Brain microvascular endothelial cell (primary cell): ENCODE data around the gene PNCK.

Experiments
- DNase-seq: peaks from one replicate; pipeline ENCODE4 v3.0.0-alpha.2; 2020
- H3K27ac ChIP-seq: fragments of 250-450 bp; sonication (Bioruptor Pico); 2 replicates; pipeline ENCODE4 v1.5.1; 2020; ENCODE audit warnings: mild to moderate bottlenecking, moderate library complexity
- H3K27me3 ChIP-seq: fragments of 250-450 bp; sonication (Bioruptor Pico); replicated peaks from 2 replicates; pipeline ENCODE4 v1.5.1; 2020; ENCODE audit warnings: mild to moderate bottlenecking
- H3K36me3 ChIP-seq: fragments of 250-450 bp; sonication (Bioruptor Pico); replicated peaks from 2 replicates; pipeline ENCODE4 v1.5.1; 2020; ENCODE audit warnings: mild to moderate bottlenecking
- H3K4me3 ChIP-seq: 2 replicates; pipeline ENCODE4 v1.5.1; 2011; ENCODE audit warnings: low read depth, mild to moderate bottlenecking, control low read depth, low read length, moderate library complexity
- CTCF ChIP-seq: IDR thresholded peaks from 2 replicates; pipeline ENCODE4 v1.5.1; 2011; ENCODE audit warnings: low read depth, mild to moderate bottlenecking, moderate library complexity, low read length, control low read depth, inconsistent platforms; ENCODE audit errors: missing control alignments
- in situ Hi-C: cut with HindIII; loops from 2 replicates; pipeline ENCODE4 v1.10.0; 2017; ENCODE audit warnings: low sequenced_read_pairs, low pct_ligation_motif_present

Gene PNCK

GRCh38 chrX:153639177-153640044 is 34.2 kb downstream of the PNCK start:
- DNase-seq: no peak
- Histone ChIP-seq H3K27me3 (peaks cover 19% of the 10 kb centered on the region), H3K27ac (no peak overlapping the region), H3K4me3 (no peak overlapping the region), H3K36me3 (no peaks in the 10 kb centered on the region)
- in situ Hi-C loops: no loop called here
- TF ChIP-seq CTCF: no peak

- Histone ChIP-seq H3K27me3 (peaks cover 15% of the 10 kb centered on the region), H3K4me3 (no peak overlapping the region), H3K36me3 (no peaks in the 10 kb centered on the region), H3K27ac (no peak overlapping the region)
- no peak for TF ChIP-seq CTCF
- in situ Hi-C loops: no loop called here
- no peak for DNase-seq
These were observed 35.0 kb downstream of the PNCK start for GRCh38 chrX:153638436-153639176.

GRCh38 chrX:153638041-153638371 is 35.6 kb downstream of the PNCK start:
- Histone ChIP-seq H3K36me3 (no peaks in the 10 kb centered on the region), H3K27me3 (peaks cover 11% of the 10 kb centered on the region), H3K27ac (no peak overlapping the region), H3K4me3 (no peak overlapping the region)
- no peak for TF ChIP-seq CTCF
- in situ Hi-C loops: no loop called here
- DNase-seq: no peak

- TF ChIP-seq CTCF: no peak
- H3K4me3 ChIP-seq: no peak overlapping the region
- no peak overlapping the region for H3K27ac ChIP-seq
- peaks cover 8% of the 10 kb centered on the region for H3K27me3 ChIP-seq
- DNase-seq: no peak
- in situ Hi-C loops: no loop called here
- no peaks in the 10 kb centered on the region for H3K36me3 ChIP-seq
These were observed 36.2 kb downstream of the PNCK start for GRCh38 chrX:153637121-153638040.

- TF ChIP-seq CTCF: no peak
- no peaks in the 10 kb centered on the region for H3K36me3 ChIP-seq
- peaks cover 6% of the 10 kb centered on the region for H3K27me3 ChIP-seq
- H3K4me3 ChIP-seq: no peak overlapping the region
- DNase-seq: no peak
- no peak overlapping the region for H3K27ac ChIP-seq
- in situ Hi-C loops: no loop called here
These were observed 36.9 kb downstream of the PNCK start for GRCh38 chrX:153636716-153637115.
